Stimulated activated CD4-positive, alpha-beta T cell treated with anti-CD3 and anti-CD28 coated beads, TNF-alpha, amount 100 ng/mL, for 1 hour (primary cell): Measurements from ENCODE around the gene AGPAT2.

Experiments used
- DNase-seq, 3 donors: peaks; one replicate each; pipeline ENCODE4 v3.0.0-alpha.2; 2020; ENCODE audit warnings: low read depth in 3 of 3, low spot score in 1 of 3

Gene AGPAT2

GRCh38 chr9:136703276-136703860 lies 16.1 kb upstream of the AGPAT2 start:
- no peak for DNase-seq

DNA sequence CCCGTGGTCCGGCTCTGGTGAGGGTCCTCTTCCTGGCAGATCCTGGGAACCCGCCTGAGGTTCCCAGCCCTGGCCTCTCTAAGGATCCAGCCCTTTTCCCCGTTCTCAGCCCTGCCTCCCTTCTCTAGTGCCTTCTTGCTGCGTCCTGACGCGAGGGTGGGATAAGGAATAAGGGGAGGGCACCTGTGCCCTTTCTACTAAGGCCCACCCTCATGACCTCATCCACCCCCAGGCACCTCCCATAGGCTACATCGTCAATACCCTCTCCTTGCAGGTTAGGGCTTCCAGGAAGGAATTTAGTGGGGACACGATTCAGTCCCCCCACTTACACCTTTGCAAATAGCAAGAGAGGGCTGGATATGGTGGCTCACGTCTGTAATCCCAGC lies 14.4 kb upstream of the AGPAT2 start:
- DNase-seq = no peak

GRCh38 chr9:136700959-136701667 lies 13.9 kb upstream of the AGPAT2 start:
- DNase-seq = peak in 1 of 3 donors; percentile 37

DNA sequence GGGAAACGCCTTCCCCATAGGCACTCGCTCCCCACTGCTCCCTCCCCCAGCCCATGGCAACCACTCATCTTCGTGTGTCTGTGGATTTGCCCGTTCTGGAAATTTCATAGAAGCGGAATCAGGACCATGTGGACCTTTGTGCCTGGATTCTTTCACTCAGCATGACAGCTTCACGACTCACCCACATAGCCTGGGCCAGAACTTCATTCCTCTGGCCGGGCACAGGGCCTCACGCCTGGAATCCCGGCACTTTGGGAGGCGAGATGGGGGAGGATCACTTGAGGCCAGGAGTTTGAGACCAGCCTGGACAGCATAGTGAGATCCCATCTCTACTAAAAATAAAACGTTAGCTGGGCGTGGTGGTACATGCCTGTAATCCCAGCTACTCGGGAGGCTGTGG lies 13.0 kb upstream of the AGPAT2 start:
- DNase-seq = no peak

DNA sequence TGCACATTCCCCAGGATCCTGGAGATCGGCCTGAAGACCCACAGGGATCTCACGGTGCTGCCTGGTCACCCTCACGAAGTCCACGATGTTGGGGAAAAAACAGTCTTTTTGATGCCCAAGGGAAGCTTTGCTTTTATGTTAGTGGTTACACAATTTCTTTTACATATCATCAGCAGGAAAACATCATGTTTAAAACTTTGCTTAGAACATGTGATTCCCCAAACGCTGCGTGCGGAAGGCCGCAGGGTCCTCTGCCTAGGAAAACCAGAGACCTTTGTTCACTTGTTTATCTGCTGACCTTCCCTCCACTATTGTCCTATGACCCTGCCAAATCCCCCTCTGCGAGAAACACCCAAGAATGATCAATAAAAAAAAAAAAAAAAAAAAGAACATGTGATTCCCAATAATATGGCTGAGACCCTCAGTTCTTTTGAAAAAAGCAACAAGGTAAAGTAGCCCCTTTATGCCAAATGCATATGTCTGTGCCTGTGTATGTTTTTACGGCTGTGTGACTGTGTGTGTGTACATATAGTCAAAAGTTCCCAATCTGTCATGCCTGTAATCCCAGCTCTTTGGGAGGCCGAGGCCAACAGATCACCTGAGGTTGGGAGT lies 11.5 kb upstream of the AGPAT2 start:
- no peak for DNase-seq

GRCh38 chr9:136697821-136698526 lies 10.7 kb upstream of the AGPAT2 start:
- no peak for DNase-seq

DNA sequence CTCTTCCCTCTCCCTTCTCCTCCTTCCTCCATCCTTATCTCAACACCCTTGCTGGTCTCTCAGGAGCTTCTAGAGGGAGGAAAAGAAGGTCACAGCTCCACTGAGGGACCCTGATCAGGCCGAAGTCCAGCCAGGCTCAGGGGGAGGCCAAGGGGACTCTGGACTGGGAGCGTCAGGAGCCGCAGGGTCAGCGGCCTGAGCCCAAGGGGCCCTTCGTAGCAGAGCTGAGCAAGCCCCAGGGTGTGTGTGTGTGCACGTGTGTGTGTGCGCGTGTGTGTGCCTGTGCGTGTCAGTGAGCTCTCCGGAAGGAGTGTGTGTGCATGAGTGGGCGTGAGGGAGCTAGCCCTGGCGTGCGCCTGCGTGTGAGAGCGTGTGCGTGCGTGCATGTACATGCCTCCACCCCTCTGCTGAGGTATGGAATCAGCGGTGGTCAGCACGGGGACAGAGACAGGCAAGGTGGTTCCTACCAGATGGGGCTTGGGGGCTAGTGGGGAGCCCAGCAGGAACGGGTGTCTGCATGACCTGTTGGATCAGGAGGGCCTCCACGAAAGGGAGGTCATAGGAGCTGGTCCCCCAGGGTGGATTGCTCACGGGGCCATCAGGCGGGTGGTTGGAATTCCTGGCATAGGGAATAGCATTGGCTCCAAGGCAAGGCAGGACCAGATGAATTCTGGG lies 10.0 kb upstream of the AGPAT2 start:
- no peak for DNase-seq

DNA sequence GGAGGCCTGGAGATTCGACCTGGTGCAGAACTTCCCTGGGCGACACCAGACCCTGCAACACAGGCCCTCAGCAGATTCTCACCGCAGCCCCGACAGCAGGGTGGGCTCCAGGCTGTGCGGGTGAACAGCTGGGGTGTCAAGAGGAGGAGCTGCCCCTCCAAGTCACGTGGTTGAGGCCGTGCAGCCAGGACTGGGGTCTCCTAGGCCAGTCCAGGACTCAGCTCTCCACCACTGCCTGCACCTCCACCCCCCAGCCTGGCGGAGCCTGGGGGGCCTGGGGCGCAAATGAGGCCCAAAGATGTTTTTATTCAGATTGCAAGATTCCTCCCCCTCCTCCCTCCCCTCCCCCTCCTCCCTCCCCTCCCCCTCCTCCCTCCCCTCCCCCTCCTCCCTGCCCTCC lies 9.2 kb upstream of the AGPAT2 start:
- DNase-seq = no peak

GRCh38 chr9:136695955-136696354 lies 8.7 kb upstream of the AGPAT2 start:
- DNase-seq = no peak

GRCh38 chr9:136695435-136695895 lies 8.2 kb upstream of the AGPAT2 start:
- DNase-seq = no peak

GRCh38 chr9:136694872-136695247 lies 7.6 kb upstream of the AGPAT2 start:
- DNase-seq = no peak

DNA sequence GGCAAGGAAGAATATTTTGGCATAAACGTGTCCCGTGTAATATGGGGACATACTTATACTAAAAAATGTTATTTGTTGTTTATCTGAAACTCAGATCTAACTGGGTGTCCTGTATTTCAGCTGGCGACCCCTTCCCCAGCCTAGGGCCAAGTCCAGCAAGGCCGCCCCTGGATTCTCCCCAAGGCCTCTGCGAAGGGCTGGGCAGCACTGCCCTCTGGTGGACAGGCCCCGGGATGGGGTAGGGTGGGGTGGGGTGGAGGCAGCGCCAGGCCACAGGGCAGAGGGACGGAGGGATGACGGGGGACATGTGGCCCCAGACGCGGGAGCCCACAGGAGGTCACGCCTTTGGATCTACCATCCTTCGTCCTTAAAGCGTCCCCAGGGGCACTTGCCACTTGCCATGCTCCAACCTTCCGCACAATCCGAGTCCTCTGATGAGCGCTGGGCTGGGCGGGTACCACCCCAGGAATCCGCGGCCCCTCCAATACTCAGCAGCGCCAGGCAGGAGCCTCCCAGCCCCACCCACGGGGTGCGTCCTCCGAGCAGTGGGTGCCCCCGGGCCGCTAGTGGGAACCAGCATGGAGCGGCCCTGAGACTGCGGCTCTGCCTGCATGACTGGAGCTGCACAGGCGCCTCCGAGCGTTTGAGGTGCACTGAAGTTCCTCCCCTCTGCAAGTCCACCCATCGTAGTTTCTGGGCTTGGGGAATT lies 7.1 kb upstream of the AGPAT2 start:
- no peak for DNase-seq

GRCh38 chr9:136693490-136694162 lies 6.4 kb upstream of the AGPAT2 start:
- DNase-seq = no peak

- DNase-seq = no peak
Measured at GRCh38 chr9:136693135-136693489, 5.9 kb upstream of the AGPAT2 start.

DNA sequence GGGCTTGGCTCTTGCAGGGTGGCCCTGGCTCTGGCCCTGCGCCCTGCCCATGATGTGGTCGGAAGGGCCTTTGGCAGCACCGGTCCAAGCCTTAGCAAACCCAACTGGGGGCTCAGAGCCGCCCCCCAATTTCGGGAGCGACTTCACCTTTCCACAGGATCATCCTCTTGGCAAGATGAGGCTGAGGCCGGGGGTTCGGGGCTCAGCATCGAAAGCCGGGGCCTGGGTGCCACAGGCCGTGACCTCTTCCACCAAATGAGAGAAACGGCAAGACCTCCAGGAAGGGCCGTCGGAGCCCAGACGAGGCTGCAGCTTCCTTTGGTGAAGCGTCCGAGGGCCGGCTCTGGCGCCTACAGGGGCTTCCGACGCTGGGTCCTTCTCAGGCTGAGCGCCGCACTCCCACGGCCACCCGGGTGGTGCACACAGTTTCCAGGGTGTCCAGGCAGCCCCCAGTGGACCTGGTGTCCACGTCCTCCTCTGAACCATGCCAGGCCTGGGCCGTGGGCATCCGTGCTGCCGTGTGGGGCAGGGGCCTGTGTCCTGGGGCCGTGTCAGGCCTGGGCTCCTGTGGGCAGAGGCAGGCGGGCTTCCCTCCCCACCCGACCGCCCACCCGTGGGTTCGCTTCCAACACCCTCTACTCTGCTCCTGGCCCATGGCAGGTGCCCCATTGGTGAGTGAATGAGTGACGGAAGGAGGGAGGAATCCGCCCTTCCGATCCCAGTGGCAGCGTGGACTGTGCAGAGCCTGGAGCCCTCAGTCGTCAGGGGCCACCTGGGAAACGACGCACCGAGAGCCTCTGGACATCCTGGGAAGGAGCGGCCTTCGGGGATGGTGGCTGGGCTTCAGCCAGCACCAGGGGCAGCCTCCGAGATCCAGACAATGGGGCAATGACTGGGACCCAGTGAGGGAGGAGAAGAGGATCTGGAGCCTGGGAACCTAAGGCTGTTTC lies 5.2 kb upstream of the AGPAT2 start:
- no peak for DNase-seq

- no peak for DNase-seq
Measured at GRCh38 chr9:136691316-136692184, 4.3 kb upstream of the AGPAT2 start.

GRCh38 chr9:136690806-136691261 lies 3.6 kb upstream of the AGPAT2 start:
- no peak for DNase-seq

DNA sequence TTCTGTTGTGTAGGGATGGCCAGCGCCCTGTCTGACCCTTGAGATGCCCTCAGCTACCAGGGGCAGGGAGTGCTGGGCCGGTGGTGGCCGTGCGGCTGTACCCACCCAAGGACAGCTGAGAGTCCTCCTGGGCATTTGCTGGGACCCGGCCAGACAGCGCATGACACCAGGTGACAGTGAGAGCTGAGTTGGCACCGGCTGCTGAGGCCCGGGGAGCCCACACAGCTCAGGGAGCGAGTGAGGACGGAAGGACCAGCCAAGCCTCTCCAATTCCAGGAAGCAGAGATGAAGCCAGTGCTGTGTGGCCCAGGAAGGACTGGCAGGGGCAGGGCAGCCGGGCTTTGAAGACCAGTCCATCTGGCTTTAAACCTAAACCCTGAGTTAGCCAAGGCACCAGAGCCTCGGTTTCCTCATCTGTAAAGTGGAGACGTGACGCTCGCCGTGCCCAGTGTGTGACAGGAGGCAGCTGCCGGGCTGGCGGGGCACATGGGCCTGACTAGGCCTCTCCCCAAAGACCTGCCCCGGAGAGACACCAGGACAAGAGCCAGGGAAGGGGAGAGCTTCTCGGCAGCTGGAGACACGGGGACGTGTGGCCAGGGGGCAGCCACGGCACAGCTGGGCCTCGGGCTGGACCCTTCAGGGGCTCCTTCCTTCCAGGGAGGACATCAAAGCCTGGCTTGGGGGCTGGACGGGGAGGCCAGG lies 3.0 kb upstream of the AGPAT2 start:
- no peak for DNase-seq
